GM20000 (cell line): ENCODE measurements around the gene YPEL5.
"Not testable (repeated sequence)": the region's sequence is repeated elsewhere in the genome, so short reads cannot be mapped to it uniquely, and the experiment has no call there.

Source experiments
- DNase-seq: peaks from one replicate; pipeline ENCODE4 v3.0.0; 2012; ENCODE audit warnings: low spot score
- CTCF ChIP-seq: IDR thresholded peaks from 2 replicates; pipeline ENCODE4 v1.5.1; 2012; ENCODE audit warnings: mild to moderate bottlenecking, control low read depth; ENCODE audit errors: extremely low read depth, missing control alignments

The YPEL5 gene

GRCh38 chr2:30141136-30141535 lies 5.7 kb upstream of the YPEL5 start:
- no peak for TF ChIP-seq CTCF
- no peak for DNase-seq

GRCh38 chr2:30144260-30144659 lies 2.5 kb upstream of the YPEL5 start:
- no peak for TF ChIP-seq CTCF
- DNase-seq: no peak

- not testable (repeated sequence) for DNase-seq
Measured at GRCh38 chr2:30144951-30145350, 1.9 kb upstream of the YPEL5 start.

- no peak for DNase-seq
- no peak for TF ChIP-seq CTCF
Measured at GRCh38 chr2:30145826-30146336, 926 bp upstream of the YPEL5 start.

- peak; percentile 62 for DNase-seq
- TF ChIP-seq CTCF: no peak
Measured at GRCh38 chr2:30147196-30147714, 448 bp downstream of the YPEL5 start.

GRCh38 chr2:30147715-30148610 lies 1.2 kb downstream of the YPEL5 start:
- DNase-seq: peak; percentile 93
- no peak for TF ChIP-seq CTCF

GRCh38 chr2:30148850-30149249 lies 2.0 kb downstream of the YPEL5 start:
- DNase-seq: peak; percentile 26
- TF ChIP-seq CTCF: no peak
